ENCODE measurements around the gene DNASE2B.

DNASE2B gene

GRCh38 chr1:84462118-84462517 is 63.8 kb downstream of the DNASE2B start:
- no peak for TF ChIP-seq FOXP2 (optimal IDR thresholded peaks at IDR 0.05; ENCODE audit: borderline replicate concordance, extremely low read depth, extremely low read length, insufficient read depth)
- no peak for TF ChIP-seq SIN3A (IDR thresholded peaks at IDR 0.05; ENCODE audit: borderline replicate concordance, insufficient read depth, low read length)
- TF ChIP-seq POLR2AphosphoS5 (IDR thresholded peaks at IDR 0.05; ENCODE audit: low read depth, low read length) = no peak
- no peak for TF ChIP-seq TAF1 (IDR thresholded peaks at IDR 0.05; ENCODE audit: borderline replicate concordance, insufficient read depth, low read length)
- no peak for TF ChIP-seq REST (IDR thresholded peaks at IDR 0.05; ENCODE audit: insufficient read depth in 1 of 2, low read depth in 2 of 2, low read length in 2 of 2)
